H1 (cell line): ENCODE data around the gene NPL. TPM values are rescaled to one million over a fixed set of nuclear protein-coding genes. Genes with fewer than 3 reads are reported as not detected.

Source experiments
- CTCF ChIA-PET: fragments of 300-600 bp; sonication (Branson Sonifier 250); formaldehyde crosslinking; loops from one replicate; lab custom pipeline; 2021; ENCODE audit not compliant: partially characterized antibody; lab: Charles Lee
- POLR2A ChIA-PET: fragments of 300-600 bp; sonication (Branson Sonifier 250); formaldehyde crosslinking; loops from one replicate; lab custom pipeline; 2021; ENCODE audit warnings: inconsistent platforms; ENCODE audit not compliant: partially characterized antibody; lab: Charles Lee
- DNase-seq, 2 experiments: peaks; one replicate each; pipeline versions ENCODE4 v3.0.0 to v3.0.0-alpha.2; 2010 to 2022; ENCODE audit warnings: low spot score in 2 of 2, low read depth in 1 of 2, mixed read lengths in 1 of 2
- FAIRE-seq: peaks from 2 replicates; lab custom pipeline; 2011; peaks lifted over from hg19 to GRCh38; lab: Jason Lieb, UNC
- H2AFZ ChIP-seq: 2 replicates; pipeline ENCODE4 v1.8.1; 2012; ENCODE audit warnings: low read length, inconsistent platforms
- H2AK5ac ChIP-seq: 2 replicates; pipeline ENCODE4 v1.6.1; 2013; ENCODE audit warnings: low read depth, low read length
- H2BK120ac ChIP-seq: replicated peaks from 2 replicates; pipeline ENCODE3; 2013; ENCODE audit warnings: low read depth, low read length, inconsistent platforms
- H2BK12ac ChIP-seq: 2 replicates; pipeline ENCODE4 v1.6.1; 2013; ENCODE audit warnings: low read depth, low read length
- H2BK15ac ChIP-seq: 2 replicates; pipeline ENCODE4 v1.6.1; 2013; ENCODE audit warnings: low read length
- H2BK20ac ChIP-seq: 2 replicates; pipeline ENCODE4 v1.6.1; 2013; ENCODE audit warnings: low read length
- H2BK5ac ChIP-seq: 2 replicates; pipeline ENCODE4 v1.6.1; 2013; ENCODE audit warnings: low read depth, low read length
- H3K14ac ChIP-seq: 2 replicates; pipeline ENCODE4 v1.6.1; 2013; ENCODE audit warnings: inconsistent platforms; ENCODE audit not compliant: insufficient read length
- H3K18ac ChIP-seq: 2 replicates; pipeline ENCODE4 v1.6.1; 2013; ENCODE audit warnings: low read length; ENCODE audit errors: extremely low read depth
- H3K23ac ChIP-seq: 2 replicates; pipeline ENCODE4 v1.6.1; 2013; ENCODE audit warnings: inconsistent platforms; ENCODE audit not compliant: insufficient read length
- H3K23me2 ChIP-seq: 2 replicates; pipeline ENCODE4 v1.6.1; 2013; ENCODE audit warnings: low read depth, low read length
- H3K27ac ChIP-seq: 2 replicates; pipeline ENCODE4 v1.6.1; 2011; ENCODE audit warnings: low read depth, low read length, inconsistent platforms
- H3K27me3 ChIP-seq, 4 experiments: replicated peaks in 1 of 4; 1 replicate in 1 of 4; 2 replicates in 3 of 4; pipeline versions ENCODE4 v1.6.1 to v1.8.1; 2011 to 2013; ENCODE audit warnings: low read length in 3 of 4, mild to moderate bottlenecking in 3 of 4, inconsistent platforms in 2 of 4, mixed read lengths in 2 of 4, moderate library complexity in 1 of 4; ENCODE audit not compliant: control insufficient read depth in 3 of 4, insufficient read depth in 3 of 4; ENCODE audit errors: extremely low read depth in 1 of 4
- H3K36me3 ChIP-seq, 4 experiments: 2 replicates each; pipeline versions ENCODE4 v1.6.1 to v1.8.1; 2011 to 2013; ENCODE audit warnings: mild to moderate bottlenecking in 4 of 4, low read length in 3 of 4, moderate library complexity in 2 of 4, control low read depth in 1 of 4, inconsistent platforms in 1 of 4; ENCODE audit not compliant: insufficient read depth in 4 of 4, control insufficient read depth in 2 of 4
- H3K4ac ChIP-seq: replicated peaks from 2 replicates; pipeline ENCODE3; 2013; ENCODE audit warnings: low read length, low read depth, mixed read lengths, inconsistent platforms; ENCODE audit not compliant: insufficient read length
- H3K4me1 ChIP-seq, 4 experiments: replicated peaks in 1 of 4; 1 replicate in 1 of 4; 2 replicates in 3 of 4; pipeline versions ENCODE4 v1.6.1 to v1.8.1; 2011 to 2013; ENCODE audit warnings: low read length in 3 of 4, inconsistent platforms in 2 of 4, mixed read lengths in 1 of 4; ENCODE audit not compliant: insufficient read depth in 4 of 4, control insufficient read depth in 3 of 4
- H3K4me2 ChIP-seq, 2 experiments: 2 replicates each; pipeline versions ENCODE4 v1.6.1 to v1.8.1; 2011 to 2013; ENCODE audit warnings: low read depth in 2 of 2, low read length in 2 of 2, control low read depth in 1 of 2, inconsistent platforms in 1 of 2, mild to moderate bottlenecking in 1 of 2; ENCODE audit not compliant: insufficient read depth in 1 of 2
- H3K4me3 ChIP-seq, 4 experiments: fragments of 200-600, 300-600 bp in 1 of 4; sonication (generic), shearing (Covaris generic), sonication (Bioruptor Twin) in 1 of 4; 2 replicates each; pipeline versions ENCODE4 v1.5.1 to v1.8.1; 2011 to 2016; ENCODE audit warnings: low read length in 4 of 4, low read depth in 3 of 4, control low read depth in 2 of 4, inconsistent platforms in 2 of 4, mild to moderate bottlenecking in 2 of 4, mixed read lengths in 1 of 4, moderate library complexity in 1 of 4; ENCODE audit not compliant: insufficient read depth in 2 of 4; ENCODE audit errors: extremely low read depth in 1 of 4
- H3K56ac ChIP-seq: replicated peaks from 2 replicates; pipeline ENCODE3; 2013; ENCODE audit warnings: low read depth, mild to moderate bottlenecking, mixed read lengths, low read length, inconsistent platforms; ENCODE audit not compliant: insufficient read length
- H3K79me1 ChIP-seq: 2 replicates; pipeline ENCODE4 v1.6.1; 2013; ENCODE audit warnings: low read depth, low read length, control low read depth
- H3K79me2 ChIP-seq, 2 experiments: 2 replicates each; pipeline versions ENCODE4 v1.6.1 to v1.8.1; 2012 to 2013; ENCODE audit warnings: low read length in 2 of 2, mild to moderate bottlenecking in 2 of 2, inconsistent platforms in 1 of 2; ENCODE audit not compliant: insufficient read depth in 2 of 2, control insufficient read depth in 1 of 2
- H3K9ac ChIP-seq, 4 experiments: replicated peaks in 1 of 4; 1 replicate in 1 of 4; 2 replicates in 3 of 4; pipeline versions ENCODE4 v1.6.1 to v1.8.1; 2011 to 2013; ENCODE audit warnings: low read depth in 3 of 4, low read length in 3 of 4, control low read depth in 2 of 4, mild to moderate bottlenecking in 2 of 4, moderate library complexity in 2 of 4, inconsistent platforms in 1 of 4; ENCODE audit errors: extremely low read depth in 1 of 4
- H3K9me3 ChIP-seq, 2 experiments: 2 replicates each; pipeline versions ENCODE4 v1.6.1 to v1.8.1; 2012 to 2013; ENCODE audit warnings: mild to moderate bottlenecking in 2 of 2, moderate library complexity in 2 of 2, control low read depth in 1 of 2, inconsistent platforms in 1 of 2, low read depth in 1 of 2, low read length in 1 of 2, mixed read lengths in 1 of 2; ENCODE audit not compliant: insufficient read depth in 2 of 2
- H4K20me1 ChIP-seq, 2 experiments: replicated peaks in 1 of 2; 2 replicates each; pipeline versions ENCODE3 to v1.8.1; 2011 to 2013; ENCODE audit warnings: inconsistent platforms in 2 of 2, low read length in 2 of 2, mild to moderate bottlenecking in 1 of 2; ENCODE audit not compliant: insufficient read depth in 2 of 2, control insufficient read depth in 1 of 2
- H4K5ac ChIP-seq: 2 replicates; pipeline ENCODE4 v1.6.1; 2013; ENCODE audit warnings: low read length, low read depth, mixed read lengths, inconsistent platforms; ENCODE audit not compliant: insufficient read length
- H4K8ac ChIP-seq: 2 replicates; pipeline ENCODE4 v1.8.0; 2013; ENCODE audit warnings: mild to moderate bottlenecking, moderate library complexity, low read length, inconsistent platforms; ENCODE audit not compliant: insufficient read depth; ENCODE audit errors: extremely low read depth
- H4K91ac ChIP-seq: replicated peaks from 2 replicates; pipeline ENCODE3; 2013; ENCODE audit warnings: low read length, mixed read lengths, inconsistent platforms; ENCODE audit not compliant: insufficient read length
- BCL11A ChIP-seq, 2 experiments: IDR thresholded peaks; one replicate each; pipeline ENCODE4 v1.6.1; 2011; ENCODE audit warnings: low read depth in 2 of 2, low read length in 2 of 2, mild to moderate bottlenecking in 2 of 2
- CBX5 ChIP-seq: fragments of 300-800, 300-1000 bp; sonication (generic); IDR thresholded peaks from 2 replicates; pipeline ENCODE4 v1.7.1; 2016; ENCODE audit warnings: antibody characterized with exemption, low read length, low read depth
- CEBPB ChIP-seq: IDR thresholded peaks from 2 replicates; pipeline ENCODE4 v1.6.1; 2012; ENCODE audit warnings: low read depth, low read length
- HDAC6 ChIP-seq: IDR thresholded peaks from one replicate; pipeline ENCODE4 v1.7.1; 2012; ENCODE audit warnings: low read depth, mild to moderate bottlenecking, inconsistent platforms, low read length, moderate library complexity
- WGBS, 2 experiments: shearing (Covaris generic) in 1 of 2; methylation state at CpG; one replicate each; pipeline versions ENCODE4 v1.1.6 to v1.1.7; 2013 to 2015; ENCODE audit warnings: low lambda C conversion rate in 2 of 2, mixed read lengths in 2 of 2, inconsistent platforms in 1 of 2, low coverage in 1 of 2, missing lambda C conversion rate in 1 of 2; ENCODE audit not compliant: insufficient replicate concordance in 2 of 2, insufficient coverage in 1 of 2, insufficient read length in 1 of 2; ENCODE audit errors: extremely low coverage in 1 of 2, missing lambda C conversion rate in 1 of 2; 5-methylcytosine and 5-hydroxymethylcytosine counted together
- polyA plus RNA-seq, 7 experiments: library from polyadenylated mRNA; depleted of rRNA in 3 of 7; stranded (reverse) in 5 of 7; unstranded in 2 of 7; fragments of >200 nt in 5 of 7; fragments of 200-250 nt in 2 of 7; gene quantifications; 1 replicate in 5 of 7; 2 replicates in 1 of 7; 4 replicates in 1 of 7; pipeline versions ENCODE4 v1.2.1 to v1.2.3, GENCODE V29; 2011 to 2013; ENCODE audit warnings: missing spikeins in 2 of 7, mixed read lengths in 2 of 7
- total RNA-seq: library from RNA; stranded (reverse); fragmentation: NEBNext Ultra II Directional; extraction: Animal tissue kit (Norgen Biotek cat#: 25700); gene quantifications from 2 replicates; pipeline ENCODE4 v1.2.1, GENCODE V29; 2021

Gene NPL
- total and polyA plus RNA-seq, 2 of the 8 experiments (the other 6 are each of a cell fraction or from before 2014, with no cell fraction given) = 2.2 to 4.4 TPM

GRCh38 chr1:182823220-182823619 lies 33.6 kb downstream of the NPL start:
- CTCF ChIA-PET = interaction anchor here (0.8 to 2.0 kb wide), 4 partner anchors 8 to 35 kb away, joined by 3 to 5 read pairs (median 4); no protein-coding TSS in a partner anchor
- no peaks in the 10 kb centered on the region for H4K20me1 ChIP-seq
- no peak for TF ChIP-seq CEBPB
- no peak for TF ChIP-seq CBX5
- TF ChIP-seq BCL11A (IDR thresholded peaks at IDR 0.05; ENCODE audit: low read depth in 2 of 2, low read length in 2 of 2) = no peak
- no peak for TF ChIP-seq HDAC6

More at GRCh38 chr1:182823220-182823619, 33.6 kb downstream of the NPL start:
- Histone ChIP-seq H2AFZ (no peak overlapping the region), H3K4me1 (no peaks in the 10 kb centered on the region), H3K56ac (no peak overlapping the region), H2BK12ac (no peak overlapping the region), H3K27ac (no peak overlapping the region), H3K4me3 (no peak overlapping the region), H4K5ac (no peak overlapping the region), H2BK15ac (no peak overlapping the region), H3K79me1 (no peaks in the 10 kb centered on the region), H2BK5ac (no peak overlapping the region), H3K79me2 (no peaks in the 10 kb centered on the region), H2AK5ac (no peak overlapping the region), H2BK20ac (no peak overlapping the region), H3K27me3 (no peaks in the 10 kb centered on the region), H4K91ac (no peak overlapping the region), H3K9me3 (no peaks in the 10 kb centered on the region), H3K9ac (no peak overlapping the region), H4K8ac (no peak overlapping the region), H3K4ac (no peak overlapping the region), H3K4me2 (no peak overlapping the region), H2BK120ac (no peak overlapping the region), H3K18ac (no peak overlapping the region), H3K36me3 (no peaks in the 10 kb centered on the region), H3K23me2 (no peaks in the 10 kb centered on the region), H3K23ac (no peak overlapping the region), H3K14ac (no peak overlapping the region)
- FAIRE-seq = no peak
- POLR2A ChIA-PET = interaction anchor here (1.0 to 1.7 kb wide), 4 partner anchors 11 to 207 kb away, joined by 3 to 5 read pairs (median 4); partner anchors contain the start of gene DHX9
- 90% methylated on average over 3 of the region's 3 CpGs; no CpG with 5 or more reads in 1 of the 2 experiments for WGBS, 2 experiments
- DNase-seq = no peak
